Adrenal gland (tissue), 5 donors: ENCODE results near the gene HEATR5A.

Experiments used
- POLR2A ChIP-seq, 2 donors: fragments of 450-650 bp; IDR thresholded peaks; one replicate each; pipeline ENCODE4 v1.6.1; 2017; ENCODE audit warnings: antibody characterized with exemption in 2 of 2, mild to moderate bottlenecking in 2 of 2, moderate library complexity in 1 of 2
- TF ChIP-seq, protein P1 (sequence below), 6 experiments: fragments of 450-650 bp in 4 of 6; fragments of 200-600 bp in 2 of 6; sonication (generic) in 1 of 6; IDR thresholded peaks; 1 replicate in 5 of 6; 2 replicates in 1 of 6; pipeline versions ENCODE4 v1.5.1 to v1.8.0; 2016 to 2021; ENCODE audit warnings: antibody characterized with exemption in 6 of 6, mild to moderate bottlenecking in 2 of 6, moderate library complexity in 1 of 6
- donor health status: DM: no; HTN: no; CAD: no.

DNA sequence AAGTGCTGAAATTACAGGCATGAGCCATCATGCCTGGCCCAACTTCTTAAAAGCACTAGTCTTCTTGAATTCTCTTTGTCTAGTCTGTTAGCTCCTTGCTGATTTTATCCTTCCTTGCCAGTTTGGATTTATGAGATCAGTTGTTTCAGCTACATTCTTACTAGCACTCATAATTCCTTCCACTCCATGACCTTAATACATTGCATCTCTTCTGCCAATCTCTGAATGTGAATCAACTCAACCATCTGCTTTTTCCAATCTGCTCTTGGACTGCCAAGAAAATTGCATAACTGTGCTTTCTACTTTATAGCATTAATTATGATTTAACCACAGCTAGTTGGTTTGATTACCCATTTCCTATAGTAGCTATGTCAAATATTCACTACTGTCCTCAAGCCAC is 14.9 kb upstream of the HEATR5A start:
- TF ChIP-seq POLR2A (IDR thresholded peaks at IDR 0.05) = no peak
- TF ChIP-seq, protein P1, sequence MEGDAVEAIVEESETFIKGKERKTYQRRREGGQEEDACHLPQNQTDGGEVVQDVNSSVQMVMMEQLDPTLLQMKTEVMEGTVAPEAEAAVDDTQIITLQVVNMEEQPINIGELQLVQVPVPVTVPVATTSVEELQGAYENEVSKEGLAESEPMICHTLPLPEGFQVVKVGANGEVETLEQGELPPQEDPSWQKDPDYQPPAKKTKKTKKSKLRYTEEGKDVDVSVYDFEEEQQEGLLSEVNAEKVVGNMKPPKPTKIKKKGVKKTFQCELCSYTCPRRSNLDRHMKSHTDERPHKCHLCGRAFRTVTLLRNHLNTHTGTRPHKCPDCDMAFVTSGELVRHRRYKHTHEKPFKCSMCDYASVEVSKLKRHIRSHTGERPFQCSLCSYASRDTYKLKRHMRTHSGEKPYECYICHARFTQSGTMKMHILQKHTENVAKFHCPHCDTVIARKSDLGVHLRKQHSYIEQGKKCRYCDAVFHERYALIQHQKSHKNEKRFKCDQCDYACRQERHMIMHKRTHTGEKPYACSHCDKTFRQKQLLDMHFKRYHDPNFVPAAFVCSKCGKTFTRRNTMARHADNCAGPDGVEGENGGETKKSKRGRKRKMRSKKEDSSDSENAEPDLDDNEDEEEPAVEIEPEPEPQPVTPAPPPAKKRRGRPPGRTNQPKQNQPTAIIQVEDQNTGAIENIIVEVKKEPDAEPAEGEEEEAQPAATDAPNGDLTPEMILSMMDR (IDR thresholded peaks at IDR 0.05) = no peak
